HepG2 (cell line): ENCODE data around the gene ADAMTS16. TPM values are rescaled to one million over a fixed set of nuclear protein-coding genes. Genes with fewer than 3 reads are reported as not detected.

Source experiments
- ASH2L ChIP-seq: fragments of 300-600, 200-600 bp; sonication (generic); IDR thresholded peaks from 2 replicates; pipeline ENCODE4 v1.7.0; 2017; ENCODE audit warnings: low read depth, mild to moderate bottlenecking, moderate library complexity, mixed read lengths, low read length; ENCODE audit not compliant: insufficient read length
- DMAP1 ChIP-seq: IDR thresholded peaks from 2 replicates; pipeline ENCODE4 v1.6.1; 2016
- ELF3 ChIP-seq: IDR thresholded peaks from 2 replicates; pipeline ENCODE4 v1.6.1; 2016; ENCODE audit warnings: missing genetic modification reagents, missing compliant biosample characterization
- FOXJ3 ChIP-seq: sonication (generic); formaldehyde crosslinking; IDR thresholded peaks from 2 replicates; pipeline ENCODE4 v1.4.0; 2020; ENCODE audit warnings: missing genetic modification reagents, mild to moderate bottlenecking, borderline replicate concordance
- FOXK1 ChIP-seq: sonication (generic); formaldehyde crosslinking; IDR thresholded peaks from 2 replicates; pipeline ENCODE4 v1.4.0; 2020; ENCODE audit warnings: low read depth, missing genetic modification reagents, borderline replicate concordance
- MAX ChIP-seq: IDR thresholded peaks from 2 replicates; pipeline ENCODE4 v1.6.1; 2012; ENCODE audit warnings: inconsistent platforms
- MAZ ChIP-seq, 2 experiments: sonication (generic) in 1 of 2; formaldehyde crosslinking in 1 of 2; IDR thresholded peaks; 2 replicates each; pipeline versions ENCODE4 v1.5.0 to v1.6.1; 2012 to 2020; ENCODE audit warnings: low read depth in 2 of 2, mild to moderate bottlenecking in 2 of 2, borderline replicate concordance in 1 of 2, improper control_type of control experiment in 1 of 2, low read length in 1 of 2, missing genetic modification reagents in 1 of 2, moderate library complexity in 1 of 2
- PHF21A ChIP-seq: sonication (generic); formaldehyde crosslinking; IDR thresholded peaks from 2 replicates; pipeline ENCODE4 v1.5.0; 2020; ENCODE audit warnings: mild to moderate bottlenecking, missing genetic modification reagents
- RCOR2 ChIP-seq: IDR thresholded peaks from 2 replicates; pipeline ENCODE4 v1.6.1; 2016; ENCODE audit warnings: missing biosample characterization, missing genetic modification reagents
- RFXANK ChIP-seq: IDR thresholded peaks from 2 replicates; pipeline ENCODE4 v1.6.1; 2016
- RXRB ChIP-seq: IDR thresholded peaks from 2 replicates; pipeline ENCODE4 v1.6.1; 2016; ENCODE audit warnings: borderline replicate concordance, missing genetic modification reagents, missing compliant biosample characterization
- SMC3 ChIP-seq: IDR thresholded peaks from 2 replicates; pipeline ENCODE4 v1.6.1; 2011; ENCODE audit warnings: low read length, improper control_type of control experiment
- TOE1 ChIP-seq: sonication (generic); formaldehyde crosslinking; IDR thresholded peaks from 2 replicates; pipeline ENCODE4 v1.4.0; 2020; ENCODE audit warnings: mild to moderate bottlenecking, missing genetic modification reagents
- YEATS4 ChIP-seq: sonication (generic); formaldehyde crosslinking; IDR thresholded peaks from 2 replicates; pipeline ENCODE4 v1.4.0; 2020; ENCODE audit warnings: missing genetic modification reagents, borderline replicate concordance
- ZNF235 ChIP-seq: sonication (generic); formaldehyde crosslinking; IDR thresholded peaks from 2 replicates; pipeline ENCODE4 v1.8.1; 2023; ENCODE audit warnings: mild to moderate bottlenecking, missing genetic modification reagents, borderline replicate concordance
- ZNF274 ChIP-seq: sonication (generic); formaldehyde crosslinking; IDR thresholded peaks from 2 replicates; pipeline ENCODE4 v1.5.1; 2020; ENCODE audit warnings: mild to moderate bottlenecking, missing genetic modification reagents
- ZNF510 ChIP-seq: sonication (generic); formaldehyde crosslinking; IDR thresholded peaks from 2 replicates; pipeline ENCODE4 v1.4.0; 2020; ENCODE audit warnings: low read depth, mild to moderate bottlenecking, missing genetic modification reagents
- ZNF570 ChIP-seq: sonication (generic); formaldehyde crosslinking; IDR thresholded peaks from 2 replicates; pipeline ENCODE4 v1.4.0; 2020; ENCODE audit warnings: mild to moderate bottlenecking, missing genetic modification reagents, borderline replicate concordance
- ZNF644 ChIP-seq: IDR thresholded peaks from 2 replicates; pipeline ENCODE4 v1.6.1; 2016; ENCODE audit warnings: low read depth
- ZNF672 ChIP-seq: sonication (generic); formaldehyde crosslinking; IDR thresholded peaks from 2 replicates; pipeline ENCODE4 v1.8.1; 2022; ENCODE audit warnings: missing genetic modification reagents
- polyA plus RNA-seq, 8 experiments: library from polyadenylated mRNA; depleted of rRNA in 3 of 8; stranded (reverse) in 7 of 8; unstranded in 1 of 8; fragments of >200 nt; fragmentation: Illumina TruSeq in 4 of 8; extraction: Trizol in 4 of 8; gene quantifications; 2 replicates each; pipeline versions ENCODE4 v1.2.1 to v1.2.3, GENCODE V29; 2011 to 2016; ENCODE audit warnings: low read depth in 4 of 8, missing spikeins in 1 of 8, mixed read lengths in 1 of 8; ENCODE audit not compliant: insufficient read depth in 1 of 8
- total RNA-seq, 5 experiments: library from RNA; depleted of rRNA; stranded (reverse); fragments of >200 nt; fragmentation: Illumina TruSeq; extraction: Trizol; gene quantifications; 2 replicates each; pipeline ENCODE4 v1.2.3, GENCODE V29; 2016; ENCODE audit warnings: low read depth in 1 of 5
- TF ChIP-seq, protein P1 (sequence below): sonication (generic); IDR thresholded peaks from 2 replicates; pipeline ENCODE4 v1.6.1; 2016; ENCODE audit warnings: low read depth, borderline replicate concordance
- TF ChIP-seq, protein P2 (sequence below): sonication (generic); formaldehyde crosslinking; IDR thresholded peaks from 2 replicates; pipeline ENCODE4 v1.4.0; 2020; ENCODE audit warnings: missing genetic modification reagents
- TF ChIP-seq, protein P3 (sequence below): sonication (generic); formaldehyde crosslinking; conservative IDR thresholded peaks from 2 replicates; pipeline ENCODE4 v1.4.0; 2020; ENCODE audit warnings: missing genetic modification reagents
- TF ChIP-seq, protein P4 (sequence below): IDR thresholded peaks from 2 replicates; pipeline ENCODE4 v1.6.1; 2016; ENCODE audit warnings: control low read depth

ADAMTS16 gene
- total and polyA plus RNA-seq, 2 of the 13 experiments (the other 11 are each of a cell fraction or from before 2014, with no cell fraction given): 0.02 to 0.03 TPM

DNA sequence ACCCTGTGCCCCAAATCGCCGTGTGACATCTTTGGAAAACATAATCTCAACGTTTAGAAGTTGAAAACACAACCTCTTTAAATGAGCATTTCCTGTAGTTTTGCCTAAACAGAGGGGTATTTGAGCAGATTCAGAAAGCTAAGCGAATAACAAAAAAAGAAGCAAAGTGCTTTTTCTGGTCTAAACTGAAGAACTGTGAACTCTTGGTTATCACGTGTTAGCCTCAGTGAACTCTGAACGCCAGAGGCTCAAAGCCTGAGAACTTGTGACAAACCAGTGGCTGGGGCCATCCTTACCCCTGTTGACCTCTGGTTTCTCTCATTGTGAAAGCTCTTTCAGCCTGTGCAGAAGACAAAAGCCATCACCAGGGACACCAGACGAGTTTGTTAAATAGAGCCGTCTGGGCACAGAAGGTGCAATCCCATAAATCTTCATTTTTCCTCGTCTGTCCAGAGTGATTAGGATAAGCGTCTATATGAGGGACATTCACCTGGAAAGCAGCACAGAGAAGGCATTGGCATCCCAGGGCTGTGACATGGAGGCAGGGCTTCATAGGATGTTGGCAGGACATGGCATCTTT is 220.9 kb downstream of the ADAMTS16 start (continued):
- TF ChIP-seq, protein P1, sequence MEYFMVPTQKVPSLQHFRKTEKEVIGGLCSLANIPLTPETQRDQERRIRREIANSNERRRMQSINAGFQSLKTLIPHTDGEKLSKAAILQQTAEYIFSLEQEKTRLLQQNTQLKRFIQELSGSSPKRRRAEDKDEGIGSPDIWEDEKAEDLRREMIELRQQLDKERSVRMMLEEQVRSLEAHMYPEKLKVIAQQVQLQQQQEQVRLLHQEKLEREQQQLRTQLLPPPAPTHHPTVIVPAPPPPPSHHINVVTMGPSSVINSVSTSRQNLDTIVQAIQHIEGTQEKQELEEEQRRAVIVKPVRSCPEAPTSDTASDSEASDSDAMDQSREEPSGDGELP: peak; percentile 37; the same call in 1 of the 2 replicates
- TF ChIP-seq TOE1 (CRISPR knock-in tag): no peak
- no peak for TF ChIP-seq RFXANK (CRISPR knock-in tag)
- peak; percentile 70; the same call in 1 of the 2 replicates for TF ChIP-seq PHF21A (CRISPR knock-in tag)
- peak; percentile 17; the same call in 1 of the 2 replicates for TF ChIP-seq SMC3
- no peak for TF ChIP-seq ZNF672
- peak; percentile 47; the same call in 1 of the 2 replicates for TF ChIP-seq YEATS4
- peak; percentile 37; the same call in 1 of the 2 replicates for TF ChIP-seq DMAP1
- no peak for TF ChIP-seq ZNF274 (CRISPR knock-in tag)
- TF ChIP-seq RXRB (CRISPR knock-in tag): peak; percentile 97
- peak; percentile 94 for TF ChIP-seq ZNF644
- no peak for TF ChIP-seq ZNF235 (CRISPR knock-in tag)
- TF ChIP-seq FOXJ3 (CRISPR knock-in tag): peak; percentile 78; the same call in 1 of the 2 replicates
- no peak for TF ChIP-seq ZNF570 (CRISPR knock-in tag)
- TF ChIP-seq, protein P2, sequence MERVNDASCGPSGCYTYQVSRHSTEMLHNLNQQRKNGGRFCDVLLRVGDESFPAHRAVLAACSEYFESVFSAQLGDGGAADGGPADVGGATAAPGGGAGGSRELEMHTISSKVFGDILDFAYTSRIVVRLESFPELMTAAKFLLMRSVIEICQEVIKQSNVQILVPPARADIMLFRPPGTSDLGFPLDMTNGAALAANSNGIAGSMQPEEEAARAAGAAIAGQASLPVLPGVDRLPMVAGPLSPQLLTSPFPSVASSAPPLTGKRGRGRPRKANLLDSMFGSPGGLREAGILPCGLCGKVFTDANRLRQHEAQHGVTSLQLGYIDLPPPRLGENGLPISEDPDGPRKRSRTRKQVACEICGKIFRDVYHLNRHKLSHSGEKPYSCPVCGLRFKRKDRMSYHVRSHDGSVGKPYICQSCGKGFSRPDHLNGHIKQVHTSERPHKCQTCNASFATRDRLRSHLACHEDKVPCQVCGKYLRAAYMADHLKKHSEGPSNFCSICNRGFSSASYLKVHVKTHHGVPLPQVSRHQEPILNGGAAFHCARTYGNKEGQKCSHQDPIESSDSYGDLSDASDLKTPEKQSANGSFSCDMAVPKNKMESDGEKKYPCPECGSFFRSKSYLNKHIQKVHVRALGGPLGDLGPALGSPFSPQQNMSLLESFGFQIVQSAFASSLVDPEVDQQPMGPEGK (CRISPR knock-in tag): peak; percentile 67
- TF ChIP-seq, protein P3, sequence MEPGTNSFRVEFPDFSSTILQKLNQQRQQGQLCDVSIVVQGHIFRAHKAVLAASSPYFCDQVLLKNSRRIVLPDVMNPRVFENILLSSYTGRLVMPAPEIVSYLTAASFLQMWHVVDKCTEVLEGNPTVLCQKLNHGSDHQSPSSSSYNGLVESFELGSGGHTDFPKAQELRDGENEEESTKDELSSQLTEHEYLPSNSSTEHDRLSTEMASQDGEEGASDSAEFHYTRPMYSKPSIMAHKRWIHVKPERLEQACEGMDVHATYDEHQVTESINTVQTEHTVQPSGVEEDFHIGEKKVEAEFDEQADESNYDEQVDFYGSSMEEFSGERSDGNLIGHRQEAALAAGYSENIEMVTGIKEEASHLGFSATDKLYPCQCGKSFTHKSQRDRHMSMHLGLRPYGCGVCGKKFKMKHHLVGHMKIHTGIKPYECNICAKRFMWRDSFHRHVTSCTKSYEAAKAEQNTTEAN (CRISPR knock-in tag): 0 out of 2 replicates have a peak, but pooled peaks have one; percentile 32
- peak; percentile 65 for TF ChIP-seq MAX
- peak; percentile 82 for TF ChIP-seq RCOR2 (CRISPR knock-in tag)
- no peak for TF ChIP-seq ZNF510 (CRISPR knock-in tag)
- peak; percentile 62 for TF ChIP-seq ASH2L
- peak; percentile 53; the same call in 1 of the 2 replicates for TF ChIP-seq ELF3 (CRISPR knock-in tag)
- TF ChIP-seq, protein P4, sequence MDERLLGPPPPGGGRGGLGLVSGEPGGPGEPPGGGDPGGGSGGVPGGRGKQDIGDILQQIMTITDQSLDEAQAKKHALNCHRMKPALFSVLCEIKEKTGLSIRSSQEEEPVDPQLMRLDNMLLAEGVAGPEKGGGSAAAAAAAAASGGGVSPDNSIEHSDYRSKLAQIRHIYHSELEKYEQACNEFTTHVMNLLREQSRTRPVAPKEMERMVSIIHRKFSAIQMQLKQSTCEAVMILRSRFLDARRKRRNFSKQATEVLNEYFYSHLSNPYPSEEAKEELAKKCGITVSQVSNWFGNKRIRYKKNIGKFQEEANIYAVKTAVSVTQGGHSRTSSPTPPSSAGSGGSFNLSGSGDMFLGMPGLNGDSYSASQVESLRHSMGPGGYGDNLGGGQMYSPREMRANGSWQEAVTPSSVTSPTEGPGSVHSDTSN (CRISPR knock-in tag): 0 out of 2 replicates have a peak, but pooled peaks have one; percentile 8
- 0 out of 2 replicates have a peak, but pooled peaks have one; percentile 16 for TF ChIP-seq MAZ (IDR thresholded peaks at IDR 0.05; ENCODE audit: borderline replicate concordance, low read depth, low read length)
- TF ChIP-seq MAZ (CRISPR knock-in tag; IDR thresholded peaks at IDR 0.05; ENCODE audit: low read depth): no peak
- peak; percentile 72; the same call in 1 of the 2 replicates for TF ChIP-seq FOXK1
